ENCODE measurements around the gene ZFAND3.

ZFAND3 gene

GRCh38 chr6:38153076-38153797 lies 333.7 kb downstream of the ZFAND3 start:
- Histone ChIP-seq H2AFZ (ENCODE audit: low read depth, low read length) (no peak overlapping the region), H3K79me2 (ENCODE audit: insufficient read depth, low read length) (no peaks in the 10 kb centered on the region), H3K27ac (ENCODE audit: low read length) (no peak overlapping the region), H3K4me3 (ENCODE audit: low read depth in 1 of 2, low read length in 2 of 2) (no peak overlapping the region), H3K4me1 (ENCODE audit: insufficient read depth, low read length) (no peaks in the 10 kb centered on the region), H3K9ac (ENCODE audit: low read depth, low read length) (no peak overlapping the region), H3K9me3 (ENCODE audit: insufficient read depth, low read length, severe bottlenecking) (no peaks in the 10 kb centered on the region), H3K36me3 (ENCODE audit: insufficient read depth, low read length) (peaks cover 27% of the 10 kb centered on the region), H4K20me1 (ENCODE audit: insufficient read depth, low read length) (peaks cover 33% of the 10 kb centered on the region), H3K4me2 (ENCODE audit: insufficient read depth, low read length) (no peak overlapping the region), H3K27me3 (ENCODE audit: insufficient read depth, low read length, poor library complexity) (no peaks in the 10 kb centered on the region)
- ATAC-seq (ENCODE audit: insufficient read depth, low read depth): no peak
- TF ChIP-seq CTCF (IDR thresholded peaks at IDR 0.05; ENCODE audit: borderline replicate concordance, extremely low read depth, low read length, poor library complexity, severe bottlenecking) (no peak), EZH2 (IDR thresholded peaks at IDR 0.05; ENCODE audit: borderline replicate concordance, low read depth, low read length, severe bottlenecking) (no peak)
- DNase-seq: no peak

GRCh38 chr6:38153798-38154345 lies 334.3 kb downstream of the ZFAND3 start:
- DNase-seq (no peak), ATAC-seq (ENCODE audit: insufficient read depth, low read depth) (no peak)
- H3K27me3 ChIP-seq (ENCODE audit: insufficient read depth, low read length, poor library complexity): no peaks in the 10 kb centered on the region
- no peak overlapping the region for H2AFZ ChIP-seq (ENCODE audit: low read depth, low read length)
- H3K4me1 ChIP-seq (ENCODE audit: insufficient read depth, low read length): no peaks in the 10 kb centered on the region
- H3K79me2 ChIP-seq (ENCODE audit: insufficient read depth, low read length): no peaks in the 10 kb centered on the region
- peaks cover 22% of the 10 kb centered on the region for H3K36me3 ChIP-seq (ENCODE audit: insufficient read depth, low read length)
- TF ChIP-seq EZH2 (IDR thresholded peaks at IDR 0.05; ENCODE audit: borderline replicate concordance, low read depth, low read length, severe bottlenecking) (no peak), CTCF (IDR thresholded peaks at IDR 0.05; ENCODE audit: borderline replicate concordance, extremely low read depth, low read length, poor library complexity, severe bottlenecking) (no peak)
- no peak overlapping the region for H3K27ac ChIP-seq (ENCODE audit: low read length)
- H3K9me3 ChIP-seq (ENCODE audit: insufficient read depth, low read length, severe bottlenecking): no peaks in the 10 kb centered on the region
- no peak overlapping the region for H3K9ac ChIP-seq (ENCODE audit: low read depth, low read length)
- H3K4me2 ChIP-seq (ENCODE audit: insufficient read depth, low read length): no peak overlapping the region
- no peak overlapping the region for H3K4me3 ChIP-seq (ENCODE audit: low read depth in 1 of 2, low read length in 2 of 2)
- peaks cover 33% of the 10 kb centered on the region for H4K20me1 ChIP-seq (ENCODE audit: insufficient read depth, low read length)

GRCh38 chr6:38154731-38155130 lies 335.2 kb downstream of the ZFAND3 start:
- no peak overlapping the region for H3K27ac ChIP-seq (ENCODE audit: low read length)
- no peaks in the 10 kb centered on the region for H3K27me3 ChIP-seq (ENCODE audit: insufficient read depth, low read length, poor library complexity)
- TF ChIP-seq EZH2 (IDR thresholded peaks at IDR 0.05; ENCODE audit: borderline replicate concordance, low read depth, low read length, severe bottlenecking): no peak
- no peak overlapping the region for H3K9ac ChIP-seq (ENCODE audit: low read depth, low read length)
- DNase-seq: no peak
- no peak for ATAC-seq (ENCODE audit: insufficient read depth, low read depth)
- no peaks in the 10 kb centered on the region for H3K9me3 ChIP-seq (ENCODE audit: insufficient read depth, low read length, severe bottlenecking)
- H4K20me1 ChIP-seq (ENCODE audit: insufficient read depth, low read length): peaks cover 29% of the 10 kb centered on the region
- H3K4me2 ChIP-seq (ENCODE audit: insufficient read depth, low read length): no peak overlapping the region
- no peaks in the 10 kb centered on the region for H3K79me2 ChIP-seq (ENCODE audit: insufficient read depth, low read length)
- peaks cover 17% of the 10 kb centered on the region for H3K36me3 ChIP-seq (ENCODE audit: insufficient read depth, low read length)
- H2AFZ ChIP-seq (ENCODE audit: low read depth, low read length): no peak overlapping the region
- H3K4me3 ChIP-seq (ENCODE audit: low read depth in 1 of 2, low read length in 2 of 2): no peak overlapping the region
- no peaks in the 10 kb centered on the region for H3K4me1 ChIP-seq (ENCODE audit: insufficient read depth, low read length)

GRCh38 chr6:38155144-38155543 lies 335.6 kb downstream of the ZFAND3 start:
- ATAC-seq (ENCODE audit: insufficient read depth, low read depth) (no peak; the same call in 2 of the 3 replicates), DNase-seq (no peak)
- Histone ChIP-seq H3K79me2 (ENCODE audit: insufficient read depth, low read length) (no peaks in the 10 kb centered on the region), H3K4me3 (ENCODE audit: low read depth in 1 of 2, low read length in 2 of 2) (no peak overlapping the region), H3K36me3 (ENCODE audit: insufficient read depth, low read length) (peaks cover 17% of the 10 kb centered on the region), H3K9ac (ENCODE audit: low read depth, low read length) (no peak overlapping the region), H2AFZ (ENCODE audit: low read depth, low read length) (no peak overlapping the region), H3K4me1 (ENCODE audit: insufficient read depth, low read length) (no peaks in the 10 kb centered on the region), H3K27ac (ENCODE audit: low read length) (0 out of 2 replicates have a peak overlapping the region, but pooled peaks have one; percentile 29), H3K27me3 (ENCODE audit: insufficient read depth, low read length, poor library complexity) (no peaks in the 10 kb centered on the region), H3K9me3 (ENCODE audit: insufficient read depth, low read length, severe bottlenecking) (no peaks in the 10 kb centered on the region), H4K20me1 (ENCODE audit: insufficient read depth, low read length) (peaks cover 25% of the 10 kb centered on the region), H3K4me2 (ENCODE audit: insufficient read depth, low read length) (no peak overlapping the region)
- no peak for TF ChIP-seq CTCF (IDR thresholded peaks at IDR 0.05; ENCODE audit: borderline replicate concordance, extremely low read depth, low read length, poor library complexity, severe bottlenecking)
- TF ChIP-seq EZH2 (IDR thresholded peaks at IDR 0.05; ENCODE audit: borderline replicate concordance, low read depth, low read length, severe bottlenecking): no peak
